SK-N-MC (cell line): ENCODE data around the gene AMBP.

Experiments used
- EZH2 ChIP-seq: fragments of 200-600 bp; sonication (generic); IDR thresholded peaks from one replicate; pipeline ENCODE4 v1.6.1; 2017; ENCODE audit warnings: antibody characterized with exemption
- FOXP2 ChIP-seq: optimal IDR thresholded peaks from 2 replicates; pipeline ENCODE3; 2011; ENCODE audit warnings: mild to moderate bottlenecking, moderate library complexity; ENCODE audit not compliant: insufficient read depth; ENCODE audit errors: extremely low read length, control extremely low read depth
- POLR2AphosphoS5 ChIP-seq: IDR thresholded peaks from 2 replicates; pipeline ENCODE4 v1.6.1; 2012; ENCODE audit warnings: mild to moderate bottlenecking, low read depth, low read length, borderline replicate concordance

- no peak for TF ChIP-seq POLR2AphosphoS5
- no peak for TF ChIP-seq EZH2
- TF ChIP-seq FOXP2 = no peak
Observed at GRCh38 chr9:114071197-114071795, 6.8 kb downstream of the AMBP start.
